ENCODE results near the gene SCIMP.

The SCIMP gene

GRCh38 chr17:5264893-5265292 lies 30.2 kb upstream of the SCIMP start:
- no peak overlapping the region for H3K4me2 ChIP-seq (ENCODE audit: low read length)
- H3K27me3 ChIP-seq (ENCODE audit: control insufficient read depth, low read length): peaks cover 3% of the 10 kb centered on the region; the same call in 1 of the 2 replicates
- no peak overlapping the region for H3K4me3 ChIP-seq (ENCODE audit: low read length)
- no peaks in the 10 kb centered on the region for H3K9me3 ChIP-seq (ENCODE audit: control insufficient read depth, insufficient read depth, low read length)
- H3K27ac ChIP-seq (ENCODE audit: low read depth, low read length): no peak overlapping the region
- no peaks in the 10 kb centered on the region for H3K4me1 ChIP-seq (ENCODE audit: control insufficient read depth, low read length)
- no peak for TF ChIP-seq EZH2phosphoT487 (IDR thresholded peaks at IDR 0.05; ENCODE audit: borderline replicate concordance, low read length)
- no peak for TF ChIP-seq CTCF (IDR thresholded peaks at IDR 0.05; ENCODE audit: low read depth, low read length, poor library complexity, severe bottlenecking)
- H3K36me3 ChIP-seq (ENCODE audit: control insufficient read depth, low read length): no peaks in the 10 kb centered on the region
- H3K79me2 ChIP-seq (ENCODE audit: control insufficient read depth, low read length): no peaks in the 10 kb centered on the region
- H3F3A ChIP-seq (ENCODE audit: control insufficient read depth, insufficient read depth): no peaks in the 10 kb centered on the region; the same call in 1 of the 2 replicates
- no peaks in the 10 kb centered on the region for H3K9me2 ChIP-seq (replicated peaks; ENCODE audit: control insufficient read depth, low read length)
- H4K20me1 ChIP-seq (ENCODE audit: control insufficient read depth, insufficient read depth, low read depth, low read length): no peaks in the 10 kb centered on the region

- H3K36me3 ChIP-seq (ENCODE audit: control insufficient read depth, low read length): no peaks in the 10 kb centered on the region
- H3F3A ChIP-seq (ENCODE audit: control insufficient read depth, insufficient read depth): no peaks in the 10 kb centered on the region
- no peaks in the 10 kb centered on the region for H3K27me3 ChIP-seq (ENCODE audit: control insufficient read depth, low read length)
- no peaks in the 10 kb centered on the region for H3K9me3 ChIP-seq (ENCODE audit: control insufficient read depth, insufficient read depth, low read length)
- H3K4me2 ChIP-seq (ENCODE audit: low read length): no peak overlapping the region
- H3K9me2 ChIP-seq (replicated peaks; ENCODE audit: control insufficient read depth, low read length): no peaks in the 10 kb centered on the region
- no peak overlapping the region for H3K27ac ChIP-seq (ENCODE audit: low read depth, low read length)
- no peaks in the 10 kb centered on the region for H3K79me2 ChIP-seq (ENCODE audit: control insufficient read depth, low read length)
- no peak overlapping the region for H3K4me3 ChIP-seq (ENCODE audit: low read length)
- H4K20me1 ChIP-seq (ENCODE audit: control insufficient read depth, insufficient read depth, low read depth, low read length): no peaks in the 10 kb centered on the region
- TF ChIP-seq EZH2phosphoT487 (IDR thresholded peaks at IDR 0.05; ENCODE audit: borderline replicate concordance, low read length) (no peak), CTCF (IDR thresholded peaks at IDR 0.05; ENCODE audit: low read depth, low read length, poor library complexity, severe bottlenecking) (no peak)
- H3K4me1 ChIP-seq (ENCODE audit: control insufficient read depth, low read length): no peaks in the 10 kb centered on the region
These were observed 28.8 kb upstream of the SCIMP start for GRCh38 chr17:5263441-5263840.

- no peaks in the 10 kb centered on the region for H3F3A ChIP-seq (ENCODE audit: control insufficient read depth, insufficient read depth)
- H3K4me3 ChIP-seq (ENCODE audit: low read length): no peak overlapping the region
- no peaks in the 10 kb centered on the region for H3K27me3 ChIP-seq (ENCODE audit: control insufficient read depth, low read length)
- H3K9me3 ChIP-seq (ENCODE audit: control insufficient read depth, insufficient read depth, low read length): no peaks in the 10 kb centered on the region
- H3K79me2 ChIP-seq (ENCODE audit: control insufficient read depth, low read length): no peaks in the 10 kb centered on the region
- no peak overlapping the region for H3K27ac ChIP-seq (ENCODE audit: low read depth, low read length)
- H3K4me2 ChIP-seq (ENCODE audit: low read length): no peak overlapping the region
- H3K36me3 ChIP-seq (ENCODE audit: control insufficient read depth, low read length): no peaks in the 10 kb centered on the region
- TF ChIP-seq EZH2phosphoT487 (IDR thresholded peaks at IDR 0.05; ENCODE audit: borderline replicate concordance, low read length): no peak
- no peak for TF ChIP-seq CTCF (IDR thresholded peaks at IDR 0.05; ENCODE audit: low read depth, low read length, poor library complexity, severe bottlenecking)
- H4K20me1 ChIP-seq (ENCODE audit: control insufficient read depth, insufficient read depth, low read depth, low read length): no peaks in the 10 kb centered on the region
- peaks cover 5% of the 10 kb centered on the region; the same call in 1 of the 2 replicates for H3K4me1 ChIP-seq (ENCODE audit: control insufficient read depth, low read length)
- H3K9me2 ChIP-seq (replicated peaks; ENCODE audit: control insufficient read depth, low read length): no peaks in the 10 kb centered on the region
These were observed 27.8 kb upstream of the SCIMP start for GRCh38 chr17:5262416-5262991.
